Stimulated activated CD8-positive, alpha-beta memory T cell treated with anti-CD3 and anti-CD28 coated beads, Interleukin-12 subunit alpha, Interleukin-12 subunit beta, amount 100 ng/mL, for 1 hour (primary cell): Measurements from ENCODE around the gene MUC5B.

ENCODE experiments used
- DNase-seq: peaks from one replicate; pipeline ENCODE4 v3.0.0-alpha.2; 2020; ENCODE audit warnings: low read depth

MUC5B gene

DNA sequence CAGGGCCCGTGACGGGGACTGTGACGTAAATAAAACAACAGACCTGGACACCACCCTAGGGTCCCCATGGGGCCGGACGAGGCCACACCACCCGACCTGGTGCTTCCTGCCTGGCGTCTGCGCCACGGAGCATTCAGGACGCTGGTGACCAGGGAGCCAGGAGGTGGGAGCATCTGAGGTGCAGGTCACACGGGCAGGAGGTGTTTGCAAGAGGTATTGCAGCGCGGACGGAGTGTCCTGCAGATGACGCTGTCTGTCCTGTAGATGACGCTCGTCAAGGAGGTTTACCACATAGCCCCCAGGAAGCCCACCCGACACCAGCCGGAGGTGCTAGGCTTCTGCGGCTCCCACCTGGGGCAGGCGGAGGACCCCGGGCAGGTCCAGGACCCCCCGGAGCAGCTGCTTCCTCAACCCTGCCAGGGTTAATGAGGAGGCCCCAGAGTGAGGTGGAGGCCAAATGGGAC is 986 bp upstream of the MUC5B start:
- DNase-seq = no peak

DNA sequence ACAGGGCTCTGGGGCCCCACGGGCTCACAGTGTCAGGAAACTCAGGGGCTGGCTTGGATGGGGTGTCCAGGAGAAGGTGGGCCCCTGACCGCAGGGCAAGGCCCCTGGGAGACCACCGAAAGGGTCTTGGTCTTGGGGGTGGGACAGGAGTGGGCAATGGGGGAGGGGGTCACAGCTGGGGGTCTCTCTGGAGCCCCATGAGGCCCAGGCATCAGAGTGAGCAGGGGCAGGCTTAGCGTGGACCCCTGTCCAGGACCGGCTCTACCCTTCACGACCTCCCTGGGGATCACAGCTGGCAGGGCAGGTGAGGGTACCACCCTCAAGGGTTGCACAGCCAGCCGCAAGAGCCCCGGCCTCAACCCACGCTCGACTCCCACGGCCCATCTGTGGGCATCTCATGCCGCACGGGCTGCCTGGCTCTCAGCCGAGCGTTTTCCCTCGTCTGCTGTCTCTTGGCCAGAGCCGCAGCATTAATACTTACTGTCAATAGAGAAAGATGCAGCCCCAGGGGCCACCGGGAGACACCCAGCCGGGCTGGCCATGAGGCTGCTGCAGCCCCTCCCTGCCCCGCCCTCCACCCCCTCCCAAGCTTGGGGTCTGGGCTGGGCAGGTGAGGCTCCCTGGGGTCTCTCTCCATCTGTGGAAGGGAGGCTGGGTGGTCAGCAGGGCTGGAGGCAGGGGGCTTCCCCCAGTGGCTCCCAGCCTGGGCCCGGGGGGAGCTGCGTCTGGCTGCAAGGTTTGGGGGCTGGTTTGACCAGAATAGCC is 662 bp downstream of the MUC5B start:
- DNase-seq = no peak

DNA sequence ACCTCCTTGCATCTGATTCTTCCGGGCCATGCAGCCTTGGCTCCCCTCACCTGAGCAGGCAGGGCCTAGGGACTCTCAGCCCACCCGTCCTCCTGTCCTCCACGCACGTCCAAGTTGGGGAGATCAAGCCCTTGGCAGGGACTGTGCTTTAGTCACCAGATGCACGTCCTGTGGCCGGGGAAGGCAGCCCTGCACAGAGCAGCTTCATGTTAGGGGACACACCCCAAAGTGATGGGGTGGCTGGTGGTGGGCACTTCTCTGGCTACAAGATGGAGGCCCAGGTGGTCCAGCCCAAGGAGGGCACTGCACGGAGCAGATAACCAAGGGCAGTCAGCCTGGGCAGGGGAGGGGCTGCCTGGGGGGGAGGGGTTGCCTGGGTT is 1.2 kb downstream of the MUC5B start:
- no peak for DNase-seq

DNA sequence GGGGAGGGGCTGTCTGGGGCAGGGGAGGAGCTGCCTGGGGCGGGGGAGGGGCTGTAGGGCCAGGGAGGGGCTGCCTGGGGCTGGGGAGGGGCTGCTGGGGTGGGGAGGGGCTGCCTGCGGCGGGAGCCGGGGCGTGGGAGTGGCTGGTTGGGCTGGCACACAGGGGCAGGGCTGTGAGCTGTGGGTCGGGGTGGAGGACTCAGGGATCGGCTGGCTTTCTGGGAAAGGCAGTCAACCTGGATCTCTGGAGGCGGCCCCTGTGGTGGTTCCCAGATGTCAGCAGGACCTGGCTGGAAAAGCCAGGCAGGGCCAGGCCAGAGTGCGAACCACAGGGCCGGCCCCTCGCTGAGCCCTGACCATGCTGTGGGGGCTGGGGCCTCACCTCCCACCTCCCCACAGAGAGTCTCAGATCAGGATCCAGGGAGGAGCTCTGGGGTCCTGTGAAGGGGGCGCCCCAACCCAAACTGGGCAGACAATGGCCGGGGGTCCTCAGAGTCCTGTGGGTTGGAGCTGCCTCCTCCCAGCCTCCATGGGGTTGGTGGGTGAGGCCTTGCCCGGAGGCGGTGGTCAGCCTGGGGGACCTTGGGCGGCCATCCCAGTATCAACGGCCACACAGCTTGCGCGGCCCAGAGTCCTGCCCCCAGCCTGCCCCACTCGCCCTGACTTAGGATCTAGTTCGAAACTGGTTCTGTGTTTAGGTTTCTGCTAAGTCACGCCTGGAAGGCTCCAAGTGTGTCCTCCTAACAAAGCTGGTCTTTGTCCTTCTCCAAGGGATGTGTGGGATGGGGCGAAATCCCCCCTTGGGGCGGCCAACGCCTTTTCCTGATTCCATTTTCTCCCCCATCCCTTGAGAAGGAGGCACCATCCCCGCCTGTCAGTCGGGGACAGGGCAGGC is 1.9 kb downstream of the MUC5B start:
- no peak for DNase-seq

DNA sequence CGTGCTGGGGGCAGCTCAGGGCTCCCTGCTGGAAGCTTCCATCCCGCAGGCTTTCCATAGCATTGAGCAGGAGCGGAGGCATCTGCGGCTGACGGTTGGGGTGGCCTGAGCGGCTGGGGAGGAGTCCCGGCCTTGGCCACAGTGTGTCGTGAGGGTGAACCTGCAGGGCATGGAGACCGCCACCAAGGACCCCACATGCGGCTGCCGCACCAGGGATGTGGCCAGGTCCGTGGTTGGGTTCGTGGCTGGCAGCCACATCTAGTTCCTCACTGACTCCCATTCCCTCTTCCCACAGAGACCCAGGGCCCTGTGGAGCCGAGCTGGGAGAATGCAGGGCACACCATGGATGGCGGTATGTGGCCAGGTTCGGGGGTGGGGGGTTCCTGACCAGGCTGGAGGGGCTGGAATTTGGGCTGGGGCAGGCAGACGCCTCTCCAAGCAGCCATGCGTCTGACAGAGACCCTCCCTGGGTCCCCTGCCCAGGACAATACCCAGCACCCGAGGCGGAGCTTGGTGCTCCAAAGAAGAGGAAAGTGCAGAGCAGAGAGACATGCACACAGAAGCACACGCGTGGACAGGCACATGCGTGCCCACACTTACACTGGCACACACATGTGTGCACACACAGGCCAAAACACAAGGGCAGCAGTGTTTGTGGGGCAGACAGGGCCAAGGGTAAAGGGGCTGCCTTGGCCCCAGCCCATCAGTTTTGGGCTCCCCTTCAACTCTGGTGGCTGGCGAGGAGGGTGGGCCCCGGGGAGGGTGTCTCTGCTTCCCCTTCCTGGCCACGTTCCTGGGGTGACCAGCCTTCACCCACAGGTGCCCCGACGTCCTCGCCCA is 2.7 kb downstream of the MUC5B start:
- no peak for DNase-seq

DNA sequence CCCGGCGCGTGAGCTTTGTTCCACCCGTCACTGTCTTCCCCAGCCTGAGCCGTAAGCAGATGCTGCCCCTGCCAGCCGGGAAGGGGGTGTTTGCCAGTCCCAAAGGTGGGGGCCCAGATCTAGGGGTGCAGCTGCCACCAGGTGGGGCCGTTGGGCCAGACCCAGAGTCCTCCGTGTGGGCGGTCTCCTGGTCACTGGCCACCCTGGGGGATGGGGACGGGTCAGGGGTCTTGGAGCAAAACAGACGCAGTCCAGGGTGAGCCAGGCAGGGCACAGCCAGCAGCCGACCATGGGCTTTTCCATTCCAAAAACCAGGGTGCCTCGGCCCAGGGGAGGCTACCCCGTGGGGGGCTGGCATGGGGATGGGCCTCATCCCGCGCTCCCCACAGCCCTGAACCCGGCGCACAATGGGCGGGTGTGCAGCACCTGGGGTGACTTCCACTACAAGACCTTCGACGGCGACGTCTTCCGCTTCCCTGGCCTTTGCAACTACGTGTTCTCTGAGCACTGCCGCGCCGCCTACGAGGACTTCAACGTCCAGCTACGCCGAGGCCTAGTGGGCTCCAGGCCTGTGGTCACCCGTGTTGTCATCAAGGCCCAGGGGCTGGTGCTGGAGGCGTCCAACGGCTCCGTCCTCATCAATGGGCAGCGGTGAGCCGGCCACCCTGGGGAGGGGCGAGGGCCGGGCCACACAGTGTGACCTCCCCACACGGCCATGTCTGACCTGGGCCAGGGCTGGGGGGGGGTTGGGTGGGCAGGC is 3.5 kb downstream of the MUC5B start:
- no peak for DNase-seq

DNA sequence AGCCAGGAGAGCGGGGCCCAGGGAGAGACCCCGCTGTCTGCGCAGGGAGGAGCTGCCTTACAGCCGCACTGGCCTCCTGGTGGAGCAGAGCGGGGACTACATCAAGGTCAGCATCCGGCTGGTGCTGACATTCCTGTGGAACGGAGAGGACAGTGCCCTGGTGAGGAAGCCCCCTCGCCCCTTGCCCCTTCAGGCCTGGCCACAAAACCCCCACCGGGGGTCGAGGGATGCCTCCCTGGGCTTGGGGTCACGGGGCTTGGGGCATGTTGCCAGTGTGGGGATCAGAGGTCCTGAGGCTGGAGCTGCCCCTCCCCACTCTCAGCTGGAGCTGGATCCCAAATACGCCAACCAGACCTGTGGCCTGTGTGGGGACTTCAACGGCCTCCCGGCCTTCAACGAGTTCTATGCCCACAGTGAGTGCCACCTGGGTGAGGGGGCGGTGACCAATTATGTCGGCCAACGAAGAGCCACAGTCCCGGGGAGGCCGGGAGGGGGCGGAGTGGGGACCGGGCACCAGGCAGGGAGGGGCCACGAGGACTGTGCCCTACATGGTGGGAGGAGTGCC is 4.2 kb downstream of the MUC5B start:
- no peak for DNase-seq

DNA sequence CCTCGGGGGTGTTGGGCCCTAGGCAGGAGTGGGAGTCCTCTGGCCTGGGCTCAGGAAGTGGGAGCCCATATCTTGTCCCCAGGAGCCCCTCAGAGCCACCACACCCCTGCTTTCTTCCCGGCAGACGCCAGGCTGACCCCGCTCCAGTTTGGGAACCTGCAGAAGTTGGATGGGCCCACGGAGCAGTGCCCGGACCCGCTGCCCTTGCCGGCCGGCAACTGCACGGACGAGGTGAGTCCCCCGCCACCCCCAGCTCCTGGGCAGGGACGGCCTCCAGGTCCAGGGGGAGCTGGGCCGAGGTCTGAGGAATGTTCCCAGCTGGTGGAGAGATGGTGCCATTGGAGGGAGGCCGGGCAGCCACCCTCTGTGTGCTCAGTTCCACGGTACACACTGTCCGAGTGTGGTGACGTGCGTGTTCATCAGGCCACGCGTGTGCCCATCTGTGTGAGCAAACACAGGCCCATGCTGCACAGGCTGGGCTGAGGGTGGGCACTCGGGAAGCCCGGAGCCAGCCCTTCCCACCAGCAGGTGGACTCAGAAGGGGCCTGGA is 4.8 kb downstream of the MUC5B start:
- DNase-seq = no peak

DNA sequence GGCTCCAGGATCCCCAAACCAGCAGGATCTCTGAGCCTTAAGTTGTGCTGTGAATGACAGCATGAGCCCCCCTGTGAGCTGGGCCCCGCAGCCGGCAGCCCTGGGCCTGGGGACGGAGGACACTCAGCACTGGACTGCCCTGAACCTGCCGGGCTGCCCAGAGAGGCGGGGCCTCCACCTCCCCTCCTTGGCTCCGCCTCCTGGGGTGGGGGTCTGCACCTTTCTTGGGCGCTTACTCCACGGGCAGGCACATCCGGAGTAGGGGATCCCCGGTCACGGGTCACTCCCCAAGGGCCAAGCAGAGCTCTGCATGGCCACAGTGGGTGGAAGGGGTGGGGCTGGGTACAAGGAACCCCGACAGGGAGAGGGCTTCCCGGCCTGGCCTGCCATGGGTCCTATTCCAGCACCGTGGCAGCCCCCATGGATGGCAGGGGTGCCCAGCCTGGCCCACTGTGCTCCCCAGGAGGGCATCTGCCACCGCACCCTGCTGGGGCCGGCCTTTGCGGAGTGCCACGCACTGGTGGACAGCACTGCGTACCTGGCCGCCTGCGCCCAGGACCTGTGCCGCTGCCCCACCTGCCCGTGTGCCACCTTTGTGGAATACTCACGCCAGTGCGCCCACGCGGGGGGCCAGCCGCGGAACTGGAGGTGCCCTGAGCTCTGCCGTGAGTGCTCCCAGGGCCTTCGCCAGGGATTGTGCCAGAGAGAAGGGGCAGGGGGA is 5.4 kb downstream of the MUC5B start:
- no peak for DNase-seq

DNA sequence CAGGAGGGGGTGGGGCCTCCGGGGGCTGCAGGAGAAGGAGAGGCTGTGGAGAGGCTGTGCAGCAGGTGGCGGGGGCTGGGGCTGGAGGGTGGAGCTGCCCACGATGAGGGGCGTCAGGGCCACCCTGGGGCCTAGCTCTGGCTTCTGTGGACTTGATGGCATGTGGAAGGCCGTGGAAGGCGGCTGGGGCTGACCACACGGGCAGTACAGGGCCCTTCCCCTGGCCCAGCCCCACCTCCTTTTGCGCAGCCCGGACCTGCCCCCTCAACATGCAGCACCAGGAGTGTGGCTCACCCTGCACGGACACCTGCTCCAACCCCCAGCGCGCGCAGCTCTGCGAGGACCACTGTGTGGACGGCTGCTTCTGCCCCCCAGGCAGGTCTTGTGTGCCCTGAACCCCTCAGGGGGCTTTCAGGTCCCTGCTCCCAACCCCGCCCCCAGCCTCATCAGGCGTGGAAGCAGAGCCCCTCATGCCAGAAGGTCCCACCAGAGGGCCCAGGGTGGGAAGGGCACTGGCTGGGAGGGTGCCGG is 6.1 kb downstream of the MUC5B start:
- DNase-seq = no peak

DNA sequence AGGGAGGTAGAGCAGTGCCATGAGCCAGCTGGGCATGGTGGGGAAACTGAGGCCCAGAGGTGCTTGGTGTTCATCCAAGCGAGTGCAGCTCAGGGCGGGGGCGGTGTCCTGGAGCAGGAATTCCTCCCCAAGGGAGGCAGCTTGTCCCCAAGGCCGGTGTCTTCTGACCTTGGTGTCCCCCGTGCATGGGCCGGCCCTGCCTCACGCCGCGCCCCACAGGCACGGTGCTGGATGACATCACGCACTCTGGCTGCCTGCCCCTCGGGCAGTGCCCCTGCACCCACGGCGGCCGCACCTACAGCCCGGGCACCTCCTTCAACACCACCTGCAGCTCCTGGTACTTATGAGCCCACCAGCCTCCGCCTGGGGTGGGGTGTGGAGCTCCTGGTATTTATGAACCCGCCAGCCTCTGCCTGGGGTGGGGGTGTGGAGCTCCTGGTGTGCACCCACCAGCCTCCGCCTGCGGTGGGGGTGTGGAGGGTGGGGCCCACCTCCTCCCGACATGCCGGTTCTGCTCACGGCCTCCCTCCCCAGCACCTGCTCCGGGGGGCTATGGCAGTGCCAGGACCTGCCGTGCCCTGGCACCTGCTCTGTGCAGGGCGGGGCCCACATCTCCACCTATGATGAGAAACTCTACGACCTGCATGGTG is 6.7 kb downstream of the MUC5B start:
- no peak for DNase-seq

DNA sequence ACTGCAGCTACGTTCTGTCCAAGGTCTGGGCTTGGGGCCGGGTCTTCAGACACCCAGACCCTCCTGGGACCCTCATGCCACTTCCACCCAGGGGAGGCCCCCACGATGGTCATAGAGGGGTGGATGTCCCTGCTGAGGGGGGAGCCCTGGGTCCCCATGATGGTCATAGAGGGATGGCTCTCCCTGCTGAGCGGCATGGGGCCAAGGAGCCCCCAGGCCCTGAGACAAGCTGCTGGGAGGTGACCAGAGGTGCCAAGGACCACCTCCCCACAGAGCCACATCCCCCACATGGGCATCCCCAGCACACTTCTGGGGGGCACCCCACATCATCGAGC is 7.2 kb downstream of the MUC5B start:
- no peak for DNase-seq

DNA sequence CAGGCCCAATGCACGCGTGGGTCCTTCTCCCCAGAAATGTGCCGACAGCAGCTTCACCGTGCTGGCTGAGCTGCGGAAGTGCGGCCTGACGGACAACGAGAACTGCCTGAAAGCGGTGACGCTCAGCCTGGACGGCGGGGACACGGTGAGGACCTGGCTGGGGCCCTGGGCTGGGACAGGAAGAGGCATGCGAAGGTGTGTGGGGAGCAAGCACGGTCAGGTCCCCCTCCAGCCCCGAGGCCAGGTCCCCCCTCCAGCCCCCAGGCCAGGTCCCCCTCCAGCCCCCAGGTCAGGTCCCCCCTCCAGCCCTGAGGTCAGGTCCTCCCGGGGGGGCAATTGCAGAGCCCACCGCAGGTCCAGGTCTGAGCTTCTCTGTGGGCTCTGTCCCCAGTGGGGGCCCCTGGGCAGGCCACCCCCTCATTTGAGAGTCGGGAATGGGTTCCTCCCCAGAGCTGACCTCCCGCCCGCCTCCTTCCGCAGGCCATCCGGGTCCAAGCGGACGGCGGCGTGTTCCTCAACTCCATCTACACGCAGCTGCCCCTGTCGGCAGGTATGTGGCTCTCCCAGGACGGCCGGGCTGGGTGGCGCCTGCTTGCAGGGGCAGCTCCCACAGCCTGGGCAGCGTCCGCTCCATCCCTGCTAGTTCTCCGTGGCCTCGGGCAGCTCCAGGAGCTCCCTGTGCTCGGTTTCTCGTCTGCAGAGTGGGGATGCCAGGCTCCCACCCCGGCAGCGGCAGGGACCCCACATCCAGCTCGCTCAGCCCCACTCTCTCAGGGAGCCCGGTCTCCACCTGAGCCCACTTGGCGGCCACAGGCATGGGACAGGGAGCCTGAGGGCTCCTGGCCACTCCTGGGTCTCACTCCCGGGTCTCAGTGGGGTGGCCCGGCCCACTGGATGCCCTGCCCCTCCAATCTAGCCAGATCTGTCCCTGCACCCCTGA is 7.9 kb downstream of the MUC5B start:
- DNase-seq = no peak

DNA sequence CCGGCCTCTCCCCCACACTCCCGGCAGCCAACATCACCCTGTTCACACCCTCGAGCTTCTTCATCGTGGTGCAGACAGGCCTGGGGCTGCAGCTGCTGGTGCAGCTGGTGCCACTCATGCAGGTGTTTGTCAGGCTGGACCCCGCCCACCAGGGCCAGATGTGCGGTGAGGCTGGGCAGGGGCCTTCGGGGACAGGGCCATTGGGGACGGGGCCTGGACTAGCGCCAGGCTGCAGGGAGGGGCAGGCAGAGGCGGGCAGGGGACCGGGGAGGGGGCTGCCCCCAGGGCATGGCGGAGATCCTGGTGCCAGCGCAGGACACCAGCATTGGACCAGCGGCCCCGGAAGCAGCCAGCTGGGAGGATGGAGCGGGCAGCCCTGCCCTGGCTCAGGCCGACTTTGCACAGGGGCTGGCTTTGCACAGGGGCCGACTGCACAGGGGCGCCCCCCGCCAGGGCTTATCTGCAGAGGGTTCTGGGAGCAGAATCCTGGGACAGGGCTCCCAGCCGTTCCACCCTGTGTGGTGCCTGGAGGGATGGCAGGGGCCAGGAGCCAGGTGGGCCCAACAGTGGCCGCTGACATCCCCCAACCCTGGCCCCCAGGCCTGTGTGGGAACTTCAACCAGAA is 8.6 kb downstream of the MUC5B start:
- no peak for DNase-seq

DNA sequence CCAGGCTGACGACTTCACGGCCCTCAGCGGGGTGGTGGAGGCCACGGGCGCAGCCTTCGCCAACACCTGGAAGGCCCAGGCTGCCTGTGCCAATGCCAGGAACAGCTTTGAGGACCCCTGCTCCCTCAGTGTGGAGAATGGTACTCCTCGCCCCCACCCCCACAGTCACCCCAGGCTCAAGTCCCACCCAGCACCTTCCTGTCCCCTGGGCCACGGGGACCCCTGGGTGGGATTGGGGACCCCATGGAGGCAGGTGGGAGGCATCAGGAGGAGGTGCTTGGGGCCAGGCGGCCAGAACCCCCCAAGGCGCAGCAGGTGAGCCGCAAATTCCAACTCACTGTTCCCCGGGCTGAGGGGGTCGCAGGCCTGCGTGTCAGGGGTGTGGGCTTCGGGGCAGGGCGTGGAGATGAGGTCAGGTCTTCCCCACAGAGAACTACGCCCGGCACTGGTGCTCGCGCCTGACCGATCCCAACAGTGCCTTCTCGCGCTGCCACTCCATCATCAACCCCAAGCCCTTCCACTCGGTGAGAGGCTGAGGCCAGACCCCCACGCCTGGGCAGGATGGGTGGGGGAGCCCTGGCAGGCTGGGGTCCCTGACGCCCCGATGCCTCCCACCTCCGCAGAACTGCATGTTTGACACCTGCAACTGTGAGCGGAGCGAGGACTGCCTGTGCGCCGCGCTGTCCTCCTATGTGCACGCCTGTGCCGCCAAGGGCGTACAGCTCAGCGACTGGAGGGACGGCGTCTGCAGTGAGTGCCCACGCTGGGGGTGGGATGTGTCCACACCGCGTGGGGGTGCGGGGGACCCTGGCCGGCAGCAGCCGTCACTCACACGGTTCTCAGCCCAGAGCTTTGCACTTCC is 9.4 kb downstream of the MUC5B start:
- no peak for DNase-seq

DNA sequence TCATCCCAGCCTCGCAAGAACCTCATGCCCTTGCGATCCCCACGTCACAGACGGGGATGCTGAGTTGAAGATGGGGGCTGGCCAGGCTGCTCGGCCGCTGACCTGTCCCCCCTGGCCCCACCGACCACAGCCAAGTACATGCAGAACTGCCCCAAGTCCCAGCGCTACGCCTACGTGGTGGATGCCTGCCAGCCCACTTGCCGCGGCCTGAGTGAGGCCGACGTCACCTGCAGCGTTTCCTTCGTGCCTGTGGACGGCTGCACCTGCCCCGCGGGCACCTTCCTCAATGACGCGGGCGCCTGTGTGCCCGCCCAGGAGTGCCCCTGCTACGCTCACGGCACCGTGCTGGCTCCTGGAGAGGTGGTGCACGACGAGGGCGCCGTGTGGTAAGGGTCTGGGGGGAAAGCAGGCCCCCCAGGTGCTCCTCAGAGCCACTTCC is 10.0 kb downstream of the MUC5B start:
- no peak for DNase-seq
